HepG2 (cell line): Measurements from ENCODE around the gene POLR2M.

ENCODE experiments used
- NR2F6 ChIP-seq, 2 experiments: IDR thresholded peaks; 2 replicates each; pipeline ENCODE4 v1.6.1; 2016; ENCODE audit warnings: antibody characterized with exemption in 1 of 2, mild to moderate bottlenecking in 1 of 2
- ZFX ChIP-seq: sonication (generic); formaldehyde crosslinking; IDR thresholded peaks from 2 replicates; pipeline ENCODE4 v1.4.0; 2020; ENCODE audit warnings: mild to moderate bottlenecking, low read depth, missing genetic modification reagents, moderate library complexity
- TF ChIP-seq, protein P1 (sequence below): sonication (generic); formaldehyde crosslinking; IDR thresholded peaks from 2 replicates; pipeline ENCODE4 v1.8.0; 2022; ENCODE audit warnings: mild to moderate bottlenecking, missing genetic modification reagents; ENCODE audit not compliant: insufficient replicate concordance

DNA sequence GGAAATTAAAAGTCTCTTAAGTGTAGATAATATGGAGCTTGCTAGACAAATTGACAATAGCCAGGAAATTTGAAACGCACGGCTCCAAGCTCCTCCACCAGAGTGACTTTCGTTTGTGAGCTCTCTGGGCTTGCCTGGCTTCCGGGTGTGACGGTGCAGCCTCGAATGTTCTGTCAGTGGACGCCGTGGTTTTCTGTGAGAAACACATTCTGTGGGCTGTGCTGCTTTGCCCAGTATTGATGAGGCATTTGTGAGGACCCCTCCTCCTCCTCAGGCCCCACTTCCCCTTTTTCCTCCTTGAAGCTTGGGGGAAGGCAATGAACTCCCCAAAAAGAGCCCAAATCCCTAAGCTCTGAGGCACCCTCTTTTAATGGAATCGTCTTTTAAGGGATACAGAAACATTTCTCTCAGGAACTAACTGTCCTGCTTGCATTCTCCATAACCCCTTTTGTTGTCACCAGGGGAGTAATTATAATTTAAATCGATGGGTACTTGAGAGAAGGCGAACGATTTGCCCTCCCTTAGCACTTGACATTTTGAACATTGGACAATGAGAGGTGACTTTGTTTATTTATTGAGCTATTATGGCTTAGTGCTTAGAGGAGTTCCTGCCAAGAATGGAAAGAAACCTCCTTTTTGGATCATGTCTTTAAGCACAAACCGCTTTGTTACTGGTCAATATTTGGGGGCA is 40.8 kb downstream of the POLR2M start:
- TF ChIP-seq ZFX (CRISPR knock-in tag) (no peak), NR2F6 (IDR thresholded peaks at IDR 0.05) (no peak), NR2F6 (CRISPR knock-in tag; IDR thresholded peaks at IDR 0.05) (no peak)
- TF ChIP-seq, protein P1, sequence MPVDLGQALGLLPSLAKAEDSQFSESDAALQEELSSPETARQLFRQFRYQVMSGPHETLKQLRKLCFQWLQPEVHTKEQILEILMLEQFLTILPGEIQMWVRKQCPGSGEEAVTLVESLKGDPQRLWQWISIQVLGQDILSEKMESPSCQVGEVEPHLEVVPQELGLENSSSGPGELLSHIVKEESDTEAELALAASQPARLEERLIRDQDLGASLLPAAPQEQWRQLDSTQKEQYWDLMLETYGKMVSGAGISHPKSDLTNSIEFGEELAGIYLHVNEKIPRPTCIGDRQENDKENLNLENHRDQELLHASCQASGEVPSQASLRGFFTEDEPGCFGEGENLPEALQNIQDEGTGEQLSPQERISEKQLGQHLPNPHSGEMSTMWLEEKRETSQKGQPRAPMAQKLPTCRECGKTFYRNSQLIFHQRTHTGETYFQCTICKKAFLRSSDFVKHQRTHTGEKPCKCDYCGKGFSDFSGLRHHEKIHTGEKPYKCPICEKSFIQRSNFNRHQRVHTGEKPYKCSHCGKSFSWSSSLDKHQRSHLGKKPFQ (CRISPR knock-in tag): no peak
